Spleen (tissue), 11 donors: ENCODE data around the gene TBC1D22A. TPM values are rescaled to one million over a fixed set of nuclear protein-coding genes. Genes with fewer than 3 reads are reported as not detected.

Experiments
- DNase-seq: peaks from one replicate; pipeline ENCODE4 v3.0.0-alpha.2; 2020
- H3K27ac ChIP-seq, 8 donors: fragments of 200-600 bp; sonication (generic) in 7 of 8; 1 replicate in 4 of 8; 2 replicates in 4 of 8; pipeline versions ENCODE4 v1.5.0 to v1.8.0; 2016 to 2021; ENCODE audit warnings: inconsistent platforms in 4 of 8, mild to moderate bottlenecking in 4 of 8, moderate library complexity in 1 of 8
- H3K27me3 ChIP-seq, 7 donors: fragments of 200-600 bp; sonication (generic) in 6 of 7; replicated peaks in 1 of 7; 1 replicate in 4 of 7; 2 replicates in 3 of 7; pipeline versions ENCODE4 v1.5.0 to v1.8.0; 2016 to 2021; ENCODE audit warnings: inconsistent platforms in 3 of 7, mild to moderate bottlenecking in 1 of 7
- H3K36me3 ChIP-seq, 6 donors: fragments of 200-600 bp; sonication (generic) in 5 of 6; 1 replicate in 4 of 6; 2 replicates in 2 of 6; pipeline versions ENCODE4 v1.5.0 to v1.8.0; 2016 to 2021; ENCODE audit warnings: inconsistent platforms in 2 of 6
- H3K4me1 ChIP-seq, 6 donors: fragments of 200-600 bp; sonication (generic) in 5 of 6; 1 replicate in 3 of 6; 2 replicates in 3 of 6; pipeline versions ENCODE4 v1.5.0 to v1.8.0; 2016 to 2021; ENCODE audit warnings: inconsistent platforms in 3 of 6
- H3K4me3 ChIP-seq, 8 donors: fragments of 200-600 bp; sonication (generic) in 7 of 8; 1 replicate in 4 of 8; 2 replicates in 4 of 8; pipeline versions ENCODE4 v1.5.0 to v1.8.0; 2016 to 2021; ENCODE audit warnings: inconsistent platforms in 4 of 8, mild to moderate bottlenecking in 4 of 8, moderate library complexity in 2 of 8
- H3K9me3 ChIP-seq, 8 donors: fragments of 200-600 bp; sonication (generic) in 7 of 8; 1 replicate in 4 of 8; 2 replicates in 4 of 8; pipeline versions ENCODE4 v1.5.0 to v1.8.0; 2016 to 2021; ENCODE audit warnings: inconsistent platforms in 4 of 8
- POLR2A ChIP-seq, 3 donors: fragments of 450-650 bp; IDR thresholded peaks; one replicate each; pipeline ENCODE4 v1.5.1; 2017; ENCODE audit warnings: antibody characterized with exemption in 3 of 3, mild to moderate bottlenecking in 1 of 3
- POLR2AphosphoS5 ChIP-seq, 3 donors: sonication (generic); formaldehyde crosslinking; IDR thresholded peaks; one replicate each; pipeline ENCODE4 v1.5.1; 2017; ENCODE audit warnings: antibody characterized with exemption in 3 of 3
- WGBS, 5 donors: extraction: QIAGEN DNeasy Blood & Tissue Kit in 3 of 5; methylation state at CpG; one replicate each; pipeline versions ENCODE4 v1.1.5 to v1.1.7; 2013 to 2018; 5-methylcytosine and 5-hydroxymethylcytosine counted together
- intact Hi-C: fragments of 100-400 bp; cut with DNase I; formaldehyde crosslinking; loops from one replicate; pipeline ENCODE4 v1.15.0; 2023; ENCODE audit warnings: low total_unique reads
- polyA plus RNA-seq, 3 donors: library from polyadenylated mRNA; stranded (reverse); fragments of 200-250 nt; gene quantifications; one replicate each; pipeline ENCODE4 v1.2.1, GENCODE V29; 2013
- total RNA-seq, 7 donors: library from RNA; depleted of rRNA in 3 of 7; stranded (reverse); fragments of >200 nt in 3 of 7; fragmentation: NEBNext Ultra II Directional in 4 of 7; extraction: Animal tissue kit (Norgen Biotek cat#: 25700) in 4 of 7; gene quantifications; one replicate each; pipeline versions ENCODE4 v1.1.0 to v1.2.1, GENCODE V29; 2016 to 2021
- TF ChIP-seq, protein P1 (sequence below), 11 experiments: fragments of 200-600 bp in 7 of 11; fragments of 450-650 bp in 4 of 11; sonication (generic) in 4 of 11; IDR thresholded peaks in 8 of 11; conservative IDR thresholded peaks in 3 of 11; 1 replicate in 7 of 11; 2 replicates in 4 of 11; pipeline versions ENCODE4 v1.4.0 to v1.8.0; 2016 to 2021; ENCODE audit warnings: antibody characterized with exemption in 11 of 11, inconsistent platforms in 4 of 11, mild to moderate bottlenecking in 1 of 11
- donor health status: healthy with polysubstance abuse.
- donor health status: DM: no; HTN: no; CAD: no; lungs with moderate emphysema.
- donor health status: DM: no; HTN: no; CAD: no.
- donor health status: Bipolar disorder and iron deficiency.
- donor health status: healthy.
- donor health status: DM: no; HTN: no; CAD: no.
- donor health status: DM: yes; HTN: yes; CAD: no.

Gene TBC1D22A
- total and polyA plus RNA-seq, 10 donors = 17.2 to 66.9 (median 49.6) TPM

GRCh38 chr22:46795140-46795539 lies 32.7 kb downstream of the TBC1D22A start:
- H3K27ac ChIP-seq = no peak overlapping the region
- no peak overlapping the region for H3K4me3 ChIP-seq
- H3K27me3 ChIP-seq = no peaks in the 10 kb centered on the region
- peaks cover 31 to 91% (median 54%) of the 10 kb centered on the region in 6 donors for H3K4me1 ChIP-seq
- WGBS, 5 donors = 94 to 99% (median 96%) methylated on average over 5 to 9 of the region's 9 CpGs
- H3K36me3 ChIP-seq = peaks cover 4 to 82% (median 66%) of the 10 kb centered on the region in 6 donors
- peak; percentile 51 for DNase-seq
- intact Hi-C loops = no loop called here
- no peaks in the 10 kb centered on the region for H3K9me3 ChIP-seq
- peak in 1 of 3 donors; percentile 8 for TF ChIP-seq POLR2AphosphoS5 (IDR thresholded peaks at IDR 0.05)
- TF ChIP-seq, protein P1, sequence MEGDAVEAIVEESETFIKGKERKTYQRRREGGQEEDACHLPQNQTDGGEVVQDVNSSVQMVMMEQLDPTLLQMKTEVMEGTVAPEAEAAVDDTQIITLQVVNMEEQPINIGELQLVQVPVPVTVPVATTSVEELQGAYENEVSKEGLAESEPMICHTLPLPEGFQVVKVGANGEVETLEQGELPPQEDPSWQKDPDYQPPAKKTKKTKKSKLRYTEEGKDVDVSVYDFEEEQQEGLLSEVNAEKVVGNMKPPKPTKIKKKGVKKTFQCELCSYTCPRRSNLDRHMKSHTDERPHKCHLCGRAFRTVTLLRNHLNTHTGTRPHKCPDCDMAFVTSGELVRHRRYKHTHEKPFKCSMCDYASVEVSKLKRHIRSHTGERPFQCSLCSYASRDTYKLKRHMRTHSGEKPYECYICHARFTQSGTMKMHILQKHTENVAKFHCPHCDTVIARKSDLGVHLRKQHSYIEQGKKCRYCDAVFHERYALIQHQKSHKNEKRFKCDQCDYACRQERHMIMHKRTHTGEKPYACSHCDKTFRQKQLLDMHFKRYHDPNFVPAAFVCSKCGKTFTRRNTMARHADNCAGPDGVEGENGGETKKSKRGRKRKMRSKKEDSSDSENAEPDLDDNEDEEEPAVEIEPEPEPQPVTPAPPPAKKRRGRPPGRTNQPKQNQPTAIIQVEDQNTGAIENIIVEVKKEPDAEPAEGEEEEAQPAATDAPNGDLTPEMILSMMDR (IDR thresholded peaks at IDR 0.05 in 8 of 11, conservative IDR thresholded peaks at IDR 0.05 in 3 of 11) = no peak

GRCh38 chr22:46795845-46796565 lies 33.6 kb downstream of the TBC1D22A start:
- peaks cover 4 to 90% (median 74%) of the 10 kb centered on the region in 6 donors for H3K36me3 ChIP-seq
- H3K9me3 ChIP-seq = no peaks in the 10 kb centered on the region
- peaks cover 22 to 82% (median 46%) of the 10 kb centered on the region in 6 donors for H3K4me1 ChIP-seq
- H3K27me3 ChIP-seq = no peaks in the 10 kb centered on the region
- no peak overlapping the region for H3K4me3 ChIP-seq
- WGBS, 5 donors = 83 to 93% (median 87%) methylated on average over 10 to 15 of the region's 15 CpGs
- no peak overlapping the region for H3K27ac ChIP-seq
- no peak for TF ChIP-seq POLR2AphosphoS5 (IDR thresholded peaks at IDR 0.05)
- TF ChIP-seq, protein P1 (IDR thresholded peaks at IDR 0.05 in 8 of 11, conservative IDR thresholded peaks at IDR 0.05 in 3 of 11) = no peak
- no peak for TF ChIP-seq POLR2A (IDR thresholded peaks at IDR 0.05)
- DNase-seq = no peak
- intact Hi-C loops = no loop called here

DNA sequence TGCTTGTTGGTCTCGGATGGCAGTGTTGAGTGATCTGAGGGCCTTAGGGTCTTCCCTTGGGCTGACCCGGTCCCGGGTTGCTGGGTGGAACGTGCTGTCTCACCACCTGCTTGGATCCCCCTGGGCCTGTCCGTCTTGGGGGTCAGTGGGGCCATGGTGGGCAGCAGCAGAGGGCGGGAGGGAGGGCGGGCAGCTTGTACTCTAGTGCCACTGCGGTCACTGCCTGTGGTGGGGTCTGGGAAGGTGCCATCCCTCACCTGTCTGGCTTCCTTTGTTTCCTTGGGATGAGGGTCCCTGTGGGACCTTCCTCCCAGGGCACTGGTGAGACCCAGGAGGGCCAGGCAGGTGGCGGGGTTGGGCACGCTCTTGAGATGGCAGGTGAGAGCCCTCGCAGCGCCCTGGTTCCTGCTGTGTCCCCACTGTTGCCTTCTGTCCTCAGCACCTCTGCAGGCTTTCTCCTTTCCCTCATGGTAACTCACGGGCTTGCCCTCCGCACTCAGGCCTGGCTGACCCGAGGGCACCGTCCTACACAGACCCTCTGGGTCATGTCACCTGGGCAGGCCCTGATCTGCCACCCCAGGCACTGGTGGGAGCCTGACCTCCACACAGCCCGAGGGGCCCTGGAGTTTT lies 34.2 kb downstream of the TBC1D22A start:
- Histone ChIP-seq H3K4me3 (no peak overlapping the region), H3K9me3 (no peaks in the 10 kb centered on the region), H3K4me1 (peaks cover 15 to 75% (median 39%) of the 10 kb centered on the region in 6 donors), H3K36me3 (peaks cover 4 to 97% (median 80%) of the 10 kb centered on the region in 6 donors), H3K27me3 (no peaks in the 10 kb centered on the region), H3K27ac (no peak overlapping the region)
- DNase-seq = peak; percentile 56
- WGBS, 5 donors = 88 to 94% (median 92%) methylated on average over 10 to 17 of the region's 17 CpGs
- intact Hi-C loops = no loop called here
- TF ChIP-seq, protein P1 (IDR thresholded peaks at IDR 0.05 in 8 of 11, conservative IDR thresholded peaks at IDR 0.05 in 3 of 11) = no peak
- TF ChIP-seq POLR2AphosphoS5 (IDR thresholded peaks at IDR 0.05) (no peak), POLR2A (IDR thresholded peaks at IDR 0.05) (no peak)

DNA sequence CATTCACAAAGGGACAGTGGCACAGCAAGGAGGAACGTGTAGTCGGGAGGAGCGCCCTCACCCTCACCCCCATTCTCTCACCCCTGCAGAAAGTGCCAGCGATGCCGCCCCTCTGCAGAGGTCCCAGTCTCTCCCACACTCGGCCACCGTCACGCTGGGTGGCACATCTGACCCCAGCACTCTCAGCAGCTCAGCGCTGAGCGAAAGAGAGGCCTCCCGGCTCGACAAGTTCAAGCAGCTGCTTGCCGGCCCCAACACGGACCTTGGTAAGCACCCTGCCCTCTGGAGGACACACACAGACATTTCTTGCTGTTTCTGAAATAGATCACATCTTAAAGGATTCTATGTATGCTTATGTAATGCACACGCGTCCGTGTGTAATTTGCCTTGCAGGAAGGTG lies 34.9 kb downstream of the TBC1D22A start:
- H3K9me3 ChIP-seq = no peaks in the 10 kb centered on the region
- H3K4me1 ChIP-seq = peaks cover 10 to 74% (median 32%) of the 10 kb centered on the region in 6 donors
- intact Hi-C loops = no loop called here
- DNase-seq = peak; percentile 72
- no peak overlapping the region for H3K4me3 ChIP-seq
- no peaks in the 10 kb centered on the region for H3K27me3 ChIP-seq
- peak in 1 of 3 donors; percentile 35 for TF ChIP-seq POLR2AphosphoS5 (IDR thresholded peaks at IDR 0.05)
- TF ChIP-seq, protein P1 (IDR thresholded peaks at IDR 0.05 in 8 of 11, conservative IDR thresholded peaks at IDR 0.05 in 3 of 11) = no peak
- peaks cover 4 to 100% (median 85%) of the 10 kb centered on the region in 6 donors for H3K36me3 ChIP-seq
- no peak overlapping the region for H3K27ac ChIP-seq
- 73 to 84% (median 77%) methylated on average over 11 to 17 of the region's 17 CpGs for WGBS, 5 donors
